ENCODE measurements around the gene ZDHHC16.

Gene ZDHHC16

GRCh38 chr10:97479939-97480338 lies 34.0 kb downstream of the ZDHHC16 start:
- peak; percentile 83 for DNase-seq (ENCODE audit: low read depth, low spot score)

GRCh38 chr10:97481071-97481470 lies 35.1 kb downstream of the ZDHHC16 start:
- DNase-seq (ENCODE audit: low read depth, low spot score) = no peak

- no peak for DNase-seq (ENCODE audit: low read depth, low spot score)
These were observed 36.4 kb downstream of the ZDHHC16 start for GRCh38 chr10:97482381-97482780.

GRCh38 chr10:97483506-97483905 lies 37.5 kb downstream of the ZDHHC16 start:
- no peak for DNase-seq (ENCODE audit: low read depth, low spot score)

- DNase-seq (ENCODE audit: low read depth, low spot score) = no peak
These were observed 37.9 kb downstream of the ZDHHC16 start for GRCh38 chr10:97483921-97484320.

GRCh38 chr10:97485647-97486281 lies 39.8 kb downstream of the ZDHHC16 start:
- DNase-seq (ENCODE audit: low read depth, low spot score) = no peak

GRCh38 chr10:97490592-97490991 lies 44.6 kb downstream of the ZDHHC16 start:
- no peak for DNase-seq (ENCODE audit: low read depth, low spot score)

- no peak for DNase-seq (ENCODE audit: low read depth, low spot score)
These were observed 48.2 kb downstream of the ZDHHC16 start for GRCh38 chr10:97494151-97494550.

- DNase-seq (ENCODE audit: low read depth, low spot score) = no peak
These were observed 49.0 kb downstream of the ZDHHC16 start for GRCh38 chr10:97494863-97495506.

GRCh38 chr10:97497572-97498075 lies 51.6 kb downstream of the ZDHHC16 start:
- peak; percentile 81 for DNase-seq (ENCODE audit: low read depth, low spot score)

- DNase-seq (ENCODE audit: low read depth, low spot score) = peak; percentile 100
These were observed 52.3 kb downstream of the ZDHHC16 start, which contains the start of gene MMS19 for GRCh38 chr10:97498076-97498840. Gene MMS19 (minus strand): TSS chr10:97498422. CDS start chr10:97498384, 38 bp downstream.

- no peak for DNase-seq (ENCODE audit: low read depth, low spot score)
These were observed 53.0 kb downstream of the ZDHHC16 start, which contains the start of gene UBTD1 for GRCh38 chr10:97498841-97499560. Gene UBTD1 (plus strand): TSS chr10:97498924. CDS start chr10:97499204, 280 bp downstream.

GRCh38 chr10:97499561-97500296 lies 53.8 kb downstream of the ZDHHC16 start:
- DNase-seq (ENCODE audit: low read depth, low spot score) = peak; percentile 80

- no peak for DNase-seq (ENCODE audit: low read depth, low spot score)
These were observed 54.3 kb downstream of the ZDHHC16 start for GRCh38 chr10:97500297-97500575.

- DNase-seq (ENCODE audit: low read depth, low spot score) = no peak
These were observed 56.9 kb downstream of the ZDHHC16 start for GRCh38 chr10:97502916-97503315.

- DNase-seq (ENCODE audit: low read depth, low spot score) = no peak
These were observed 57.4 kb downstream of the ZDHHC16 start for GRCh38 chr10:97503406-97503805.

GRCh38 chr10:97505152-97505551 lies 59.2 kb downstream of the ZDHHC16 start:
- DNase-seq (ENCODE audit: low read depth, low spot score) = no peak

GRCh38 chr10:97506199-97506991 lies 60.4 kb downstream of the ZDHHC16 start:
- DNase-seq (ENCODE audit: low read depth, low spot score) = no peak
